Cerebellar nuclear complex (tissue), 1 donor: Measurements from ENCODE around the gene LAX1.

Source experiments
- DNase-seq, 2 experiments: peaks; one replicate each; lab custom pipeline; 2025; lab: John Stamatoyannopoulos, UW

LAX1 gene

GRCh38 chr1:203813581-203814341 is 48.8 kb downstream of the LAX1 start:
- no peak for DNase-seq

- no peak for DNase-seq
Observed at GRCh38 chr1:203818399-203818798, 53.4 kb downstream of the LAX1 start.

GRCh38 chr1:203823306-203823705 is 58.3 kb downstream of the LAX1 start:
- no peak for DNase-seq
